HG03175 (cell line): ENCODE data around the gene PTPRD.
A peak's percentile ranks its signal among the peaks of the same experiment; 100 is the strongest.

Source experiments
- ATAC-seq: cut with Tn5 transposase; IDR thresholded peaks from one replicate; pipeline ENCODE4 v1.9.1; 2021; ENCODE audit warnings: mild to moderate bottlenecking, moderate library complexity; ENCODE audit not compliant: unreplicated experiment

Gene PTPRD

GRCh38 chr9:8670751-8671150, 1942.1 kb downstream of the PTPRD start:
- no peak for ATAC-seq

GRCh38 chr9:8668751-8669150, 1944.1 kb downstream of the PTPRD start:
- ATAC-seq: no peak

GRCh38 chr9:8668231-8668630, 1944.6 kb downstream of the PTPRD start:
- no peak for ATAC-seq

- ATAC-seq: no peak
Measured at GRCh38 chr9:8666060-8666459, 1946.7 kb downstream of the PTPRD start.

- no peak for ATAC-seq
Measured at GRCh38 chr9:8660383-8660782, 1952.4 kb downstream of the PTPRD start.

- no peak for ATAC-seq
Measured at GRCh38 chr9:8659108-8659507, 1953.7 kb downstream of the PTPRD start.

GRCh38 chr9:8655071-8655470, 1957.7 kb downstream of the PTPRD start:
- no peak for ATAC-seq

- ATAC-seq: no peak
Measured at GRCh38 chr9:8653855-8654254, 1958.9 kb downstream of the PTPRD start.

- ATAC-seq: no peak
Measured at GRCh38 chr9:8653111-8653510, 1959.7 kb downstream of the PTPRD start.

- no peak for ATAC-seq
Measured at GRCh38 chr9:8652255-8652654, 1960.5 kb downstream of the PTPRD start.

- ATAC-seq: no peak
Measured at GRCh38 chr9:8651846-8652215, 1961.0 kb downstream of the PTPRD start.

GRCh38 chr9:8651070-8651845, 1961.5 kb downstream of the PTPRD start:
- ATAC-seq: no peak

GRCh38 chr9:8649807-8650206, 1963.0 kb downstream of the PTPRD start:
- ATAC-seq: no peak

- peak; percentile 43 for ATAC-seq
Measured at GRCh38 chr9:8649160-8649559, 1963.6 kb downstream of the PTPRD start.

- ATAC-seq: no peak
Measured at GRCh38 chr9:8648271-8648845, 1964.4 kb downstream of the PTPRD start.

- ATAC-seq: no peak
Measured at GRCh38 chr9:8647824-8648223, 1965.0 kb downstream of the PTPRD start.

- no peak for ATAC-seq
Measured at GRCh38 chr9:8644571-8644970, 1968.2 kb downstream of the PTPRD start.

GRCh38 chr9:8643896-8644295, 1968.9 kb downstream of the PTPRD start:
- no peak for ATAC-seq

GRCh38 chr9:8643464-8643863, 1969.3 kb downstream of the PTPRD start:
- ATAC-seq: no peak

GRCh38 chr9:8640761-8641160, 1972.0 kb downstream of the PTPRD start:
- ATAC-seq: no peak

GRCh38 chr9:8637626-8638025, 1975.2 kb downstream of the PTPRD start:
- ATAC-seq: no peak

- ATAC-seq: no peak
Measured at GRCh38 chr9:8633784-8634183, 1979.0 kb downstream of the PTPRD start.

- ATAC-seq: no peak
Measured at GRCh38 chr9:8632493-8632892, 1980.3 kb downstream of the PTPRD start.
